Activated CD8-positive, alpha-beta memory T cell treated with anti-CD3 and anti-CD28 coated beads, Interleukin-2, amount 10 ng/mL, durations not matched to agents 7 days and 5 days (primary cell): ENCODE measurements around the gene CHKB. TPM values are rescaled to one million over a fixed set of nuclear protein-coding genes. Genes with fewer than 3 reads are reported as not detected.
"Not testable (repeated sequence)": the region's sequence is repeated elsewhere in the genome, so short reads cannot be mapped to it uniquely, and the experiment has no call there.

Experiments
- ATAC-seq: fragments of 150-1000 bp; cut with Tn5 transposase; one replicate; pipeline ENCODE4 v1.10.0; 2021; ENCODE audit warnings: moderate library complexity
- CTCF ChIA-PET: fragments of 350-600 bp; sonication (Branson Sonifier 250); formaldehyde crosslinking; loops from one replicate; lab custom pipeline; 2021; ENCODE audit warnings: antibody characterized with exemption; lab: Charles Lee
- DNase-seq: peaks from one replicate; pipeline ENCODE4 v3.0.0-alpha.2; 2020
- H3K27ac Mint-ChIP-seq: one replicate; pipeline ENCODE4 v1.8.0; 2021; ENCODE audit warnings: mild to moderate bottlenecking, mixed read lengths
- H3K27me3 Mint-ChIP-seq: one replicate; pipeline ENCODE4 v1.8.0; 2021; ENCODE audit warnings: mixed read lengths
- H3K36me3 Mint-ChIP-seq: one replicate; pipeline ENCODE4 v1.8.0; 2021; ENCODE audit warnings: mild to moderate bottlenecking, mixed read lengths
- H3K4me1 Mint-ChIP-seq: one replicate; pipeline ENCODE4 v1.8.0; 2021; ENCODE audit warnings: mixed read lengths
- H3K4me3 Mint-ChIP-seq: one replicate; pipeline ENCODE4 v1.8.0; 2021; ENCODE audit warnings: mild to moderate bottlenecking, moderate library complexity, mixed read lengths
- H3K9me3 Mint-ChIP-seq: one replicate; pipeline ENCODE4 v1.8.0; 2022; ENCODE audit warnings: low read depth, mixed read lengths
- total RNA-seq, 2 experiments: library from RNA; stranded (reverse); gene quantifications; one replicate each; pipeline ENCODE4 v1.2.3, GENCODE V29; 2021

The CHKB gene
- total RNA-seq, 2 experiments from 2014 or later = 97.2 to 118 TPM

DNA sequence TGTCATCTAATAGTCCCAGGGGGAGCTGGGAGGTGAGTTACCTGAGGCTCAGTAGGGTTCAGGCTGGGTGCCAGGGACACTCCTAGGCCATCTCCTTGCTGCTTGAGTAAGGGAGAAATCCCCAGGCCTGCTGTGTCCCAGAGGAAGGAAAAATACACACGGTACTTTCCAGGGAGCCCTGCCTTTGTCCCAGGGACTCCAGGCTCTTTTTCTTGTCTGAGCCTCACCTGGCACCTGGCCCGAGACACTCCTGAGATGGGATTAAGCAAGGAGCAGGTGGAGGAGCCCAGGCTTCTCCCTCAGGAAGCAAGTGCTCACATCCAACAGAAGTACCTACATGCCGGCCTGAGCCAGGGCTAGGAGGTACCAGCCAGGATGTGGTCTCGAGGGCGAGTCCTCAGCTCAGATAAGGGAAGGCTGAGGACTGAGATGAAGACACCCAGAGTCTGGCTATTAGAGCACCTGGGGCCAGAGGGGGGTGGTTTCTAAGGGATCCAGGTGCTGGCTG is 37.8 kb downstream of the CHKB start:
- peak; percentile 74 for DNase-seq
- H3K27me3 Mint-ChIP-seq = no peaks in the 10 kb centered on the region
- no peaks in the 10 kb centered on the region for H3K9me3 Mint-ChIP-seq
- peak overlapping the region; percentile 49 for H3K4me3 Mint-ChIP-seq
- peaks cover 7% of the 10 kb centered on the region for H3K36me3 Mint-ChIP-seq
- peaks cover 64% of the 10 kb centered on the region for H3K4me1 Mint-ChIP-seq
- peak overlapping the region; percentile 92 for H3K27ac Mint-ChIP-seq
- CTCF ChIA-PET = interaction anchor here (0.7 to 2.5 kb wide), 7 partner anchors 9 to 77 kb away, joined by 3 to 22 read pairs (median 12); partner anchors contain the start of genes SCO2, SYCE3 and TYMP
- no peak for ATAC-seq

GRCh38 chr22:50544078-50544745 is 38.4 kb downstream of the CHKB start:
- Mint-ChIP-seq H3K4me1 (peaks cover 65% of the 10 kb centered on the region), H3K4me3 (peak overlapping the region; percentile 49), H3K36me3 (peaks cover 7% of the 10 kb centered on the region), H3K9me3 (no peaks in the 10 kb centered on the region), H3K27ac (peak overlapping the region; percentile 92), H3K27me3 (no peaks in the 10 kb centered on the region)
- DNase-seq = peak; percentile 93
- ATAC-seq = peak; percentile 51
- CTCF ChIA-PET = interaction anchor here (1.6 to 2.5 kb wide), 6 partner anchors 12 to 77 kb away, joined by 6 to 22 read pairs (median 16); partner anchors contain the start of genes SCO2, SYCE3 and TYMP

GRCh38 chr22:50542416-50542927 is 40.2 kb downstream of the CHKB start:
- CTCF ChIA-PET = interaction anchor here (1.7 to 5.5 kb wide), 3 partner anchors 13 to 17 kb away, joined by 4 to 53 read pairs (median 6); partner anchors contain the start of genes SCO2 and TYMP
- Mint-ChIP-seq H3K4me1 (peaks cover 73% of the 10 kb centered on the region), H3K36me3 (peaks cover 15% of the 10 kb centered on the region), H3K27me3 (no peaks in the 10 kb centered on the region), H3K27ac (peak overlapping the region; percentile 98), H3K4me3 (no peak overlapping the region), H3K9me3 (no peaks in the 10 kb centered on the region)
- ATAC-seq = no peak
- peak; percentile 66 for DNase-seq

DNA sequence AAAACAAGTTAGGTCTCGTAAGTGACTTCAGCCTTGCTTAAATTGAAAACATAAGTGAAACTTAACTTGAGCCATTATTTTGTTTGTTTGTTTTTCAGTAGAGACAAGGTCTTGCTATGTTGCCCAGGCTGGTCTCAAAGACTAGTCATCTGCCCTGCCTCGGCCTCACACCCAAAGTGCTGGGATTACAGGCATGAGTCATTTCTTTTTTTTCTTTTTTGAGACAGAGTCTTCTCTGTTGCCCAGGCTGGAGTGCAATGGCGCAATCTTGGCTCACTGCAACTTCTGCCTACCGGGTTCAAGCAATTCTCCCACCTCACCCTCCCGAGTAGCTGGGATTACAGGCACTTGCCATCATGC is 41.0 kb downstream of the CHKB start:
- Mint-ChIP-seq H3K27ac (peak overlapping the region; percentile 98), H3K4me1 (peaks cover 74% of the 10 kb centered on the region), H3K36me3 (peaks cover 15% of the 10 kb centered on the region)
- DNase-seq (peak; percentile 76), ATAC-seq (peak; percentile 13)
- not testable (repeated sequence) for H3K4me3 Mint-ChIP-seq, H3K27me3 Mint-ChIP-seq, H3K9me3 Mint-ChIP-seq
- CTCF ChIA-PET = interaction anchor here (1.4 to 5.5 kb wide), 4 partner anchors 12 to 79 kb away, joined by 4 to 53 read pairs (median 19); partner anchors contain the start of genes SCO2, SYCE3 and TYMP

- H3K27me3 Mint-ChIP-seq = no peaks in the 10 kb centered on the region
- peaks cover 18% of the 10 kb centered on the region for H3K36me3 Mint-ChIP-seq
- no peak overlapping the region for H3K4me3 Mint-ChIP-seq
- no peaks in the 10 kb centered on the region for H3K9me3 Mint-ChIP-seq
- DNase-seq (no peak), ATAC-seq (no peak)
- peak overlapping the region; percentile 98 for H3K27ac Mint-ChIP-seq
- CTCF ChIA-PET = interaction anchor here (0.8 to 5.5 kb wide), 7 partner anchors 8 to 81 kb away, joined by 3 to 53 read pairs (median 18); partner anchors contain the start of genes SCO2, SYCE3 and TYMP
- H3K4me1 Mint-ChIP-seq = peaks cover 68% of the 10 kb centered on the region
Observed at GRCh38 chr22:50540381-50540780, 42.3 kb downstream of the CHKB start.

GRCh38 chr22:50537765-50538164 is 44.9 kb downstream of the CHKB start:
- peaks cover 18% of the 10 kb centered on the region for H3K36me3 Mint-ChIP-seq
- H3K27me3 Mint-ChIP-seq = no peaks in the 10 kb centered on the region
- no peaks in the 10 kb centered on the region for H3K9me3 Mint-ChIP-seq
- CTCF ChIA-PET = interaction anchor here (2.1 to 5.5 kb wide), 4 partner anchors 9 to 83 kb away, joined by 8 to 53 read pairs (median 31); partner anchors contain the start of genes SCO2, SYCE3 and TYMP
- ATAC-seq (no peak), DNase-seq (no peak)
- H3K27ac Mint-ChIP-seq = peak overlapping the region; percentile 98
- H3K4me1 Mint-ChIP-seq = peaks cover 74% of the 10 kb centered on the region
- H3K4me3 Mint-ChIP-seq = no peak overlapping the region

DNA sequence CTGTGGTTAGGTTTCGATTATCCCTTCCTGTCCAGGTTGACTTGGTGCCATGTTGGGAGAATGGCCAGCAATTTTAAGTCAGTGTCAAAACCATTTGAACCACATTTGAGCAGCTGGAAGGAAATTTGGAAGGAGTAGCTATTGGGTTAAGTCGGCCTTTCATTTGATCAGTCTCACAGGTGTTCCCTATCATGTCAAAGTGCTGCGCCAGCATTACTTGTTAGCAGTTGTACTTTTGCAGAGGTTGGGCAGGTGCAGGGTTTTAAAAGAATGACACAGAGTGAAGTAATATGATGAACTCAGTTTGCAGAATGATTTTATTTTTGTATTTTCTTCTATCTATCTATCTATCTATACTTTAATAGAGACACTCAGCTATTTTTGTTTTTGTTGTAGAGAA is 46.4 kb downstream of the CHKB start:
- H3K27me3 Mint-ChIP-seq = no peaks in the 10 kb centered on the region
- CTCF ChIA-PET = interaction anchor here (1.2 to 2.7 kb wide), 4 partner anchors 9 to 27 kb away, joined by 3 to 8 read pairs (median 6); partner anchors contain the start of genes KLHDC7B, SCO2 and SYCE3
- H3K4me1 Mint-ChIP-seq = peaks cover 61% of the 10 kb centered on the region
- no peak for ATAC-seq
- DNase-seq = no peak
- peaks cover 12% of the 10 kb centered on the region for H3K36me3 Mint-ChIP-seq
- H3K27ac Mint-ChIP-seq = peak overlapping the region; percentile 46
- H3K9me3 Mint-ChIP-seq = no peaks in the 10 kb centered on the region
- no peak overlapping the region for H3K4me3 Mint-ChIP-seq

GRCh38 chr22:50535113-50535512 is 47.5 kb downstream of the CHKB start:
- no peak overlapping the region for H3K27ac Mint-ChIP-seq
- peaks cover 11% of the 10 kb centered on the region for H3K36me3 Mint-ChIP-seq
- H3K4me3 Mint-ChIP-seq = no peak overlapping the region
- H3K4me1 Mint-ChIP-seq = peaks cover 52% of the 10 kb centered on the region
- ATAC-seq = no peak
- CTCF ChIA-PET = interaction anchor here (1.1 to 2.7 kb wide), 3 partner anchors 9 to 28 kb away, joined by 3 to 8 read pairs (median 8); partner anchors contain the start of genes SCO2 and SYCE3
- H3K9me3 Mint-ChIP-seq = no peaks in the 10 kb centered on the region
- no peaks in the 10 kb centered on the region for H3K27me3 Mint-ChIP-seq
- no peak for DNase-seq

GRCh38 chr22:50533856-50534711 is 48.6 kb downstream of the CHKB start:
- CTCF ChIA-PET = interaction anchor here (1.1 to 3.3 kb wide), 4 partner anchors 11 to 87 kb away, joined by 3 to 21 read pairs (median 6); partner anchors contain the start of genes KLHDC7B and SYCE3
- Mint-ChIP-seq H3K4me1 (peaks cover 45% of the 10 kb centered on the region), H3K4me3 (peak overlapping the region; percentile 27), H3K27ac (peak overlapping the region; percentile 100)
- not testable (repeated sequence) for H3K9me3 Mint-ChIP-seq, ATAC-seq, H3K36me3 Mint-ChIP-seq, DNase-seq, H3K27me3 Mint-ChIP-seq

DNA sequence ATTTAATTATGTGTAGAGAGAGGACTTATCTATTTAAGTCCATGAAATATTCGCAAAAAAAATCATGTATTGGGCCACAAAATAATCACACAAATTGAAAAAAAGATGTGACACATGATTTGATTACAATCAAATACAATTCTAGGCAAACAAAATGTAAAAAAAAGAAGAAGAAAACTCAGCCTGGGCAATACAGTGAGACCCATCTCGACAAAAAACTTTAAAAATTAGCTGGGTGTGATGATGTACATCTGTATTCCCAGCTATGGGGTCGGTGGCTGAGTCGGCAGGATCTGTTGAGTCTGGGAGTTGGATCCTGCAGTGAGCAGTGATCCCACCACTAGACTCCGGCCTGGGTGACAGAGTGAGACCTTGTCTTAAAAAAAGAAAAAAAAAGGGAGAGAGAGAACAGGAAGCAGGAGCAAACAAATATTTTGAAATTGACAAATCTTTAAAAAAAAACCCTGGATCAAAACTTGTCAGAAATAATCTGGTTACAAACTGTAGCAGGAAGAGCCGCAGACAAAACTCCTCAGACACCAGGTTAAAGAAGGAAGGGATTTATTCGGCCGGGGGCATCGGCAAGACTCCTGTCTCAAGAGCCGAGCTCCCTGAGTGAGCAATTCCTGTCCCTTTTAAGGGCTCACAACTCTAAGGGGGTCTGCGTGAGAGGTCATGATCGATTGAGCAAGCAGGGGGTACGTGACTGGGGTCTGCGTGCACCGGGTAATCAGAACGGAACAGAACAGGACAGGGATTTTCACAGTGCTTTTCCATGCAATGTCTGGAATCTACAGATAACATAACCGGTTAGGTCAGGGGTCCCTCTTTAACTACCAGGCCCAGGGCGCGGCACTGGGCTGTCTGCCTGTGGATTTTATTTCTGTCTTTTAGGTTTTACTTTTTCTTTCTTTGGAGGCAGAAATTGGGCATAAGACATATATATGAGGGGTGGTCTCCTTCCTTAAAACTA is 49.5 kb downstream of the CHKB start:
- Mint-ChIP-seq H3K4me1 (peaks cover 48% of the 10 kb centered on the region), H3K9me3 (no peaks in the 10 kb centered on the region), H3K27me3 (no peaks in the 10 kb centered on the region), H3K4me3 (peak overlapping the region; percentile 94), H3K27ac (peak overlapping the region; percentile 100), H3K36me3 (peaks cover 11% of the 10 kb centered on the region)
- ATAC-seq (no peak), DNase-seq (no peak)
- CTCF ChIA-PET = interaction anchor here (0.8 to 3.3 kb wide), 6 partner anchors 12 to 88 kb away, joined by 3 to 21 read pairs (median 8); partner anchors contain the start of genes KLHDC7B and SYCE3

DNA sequence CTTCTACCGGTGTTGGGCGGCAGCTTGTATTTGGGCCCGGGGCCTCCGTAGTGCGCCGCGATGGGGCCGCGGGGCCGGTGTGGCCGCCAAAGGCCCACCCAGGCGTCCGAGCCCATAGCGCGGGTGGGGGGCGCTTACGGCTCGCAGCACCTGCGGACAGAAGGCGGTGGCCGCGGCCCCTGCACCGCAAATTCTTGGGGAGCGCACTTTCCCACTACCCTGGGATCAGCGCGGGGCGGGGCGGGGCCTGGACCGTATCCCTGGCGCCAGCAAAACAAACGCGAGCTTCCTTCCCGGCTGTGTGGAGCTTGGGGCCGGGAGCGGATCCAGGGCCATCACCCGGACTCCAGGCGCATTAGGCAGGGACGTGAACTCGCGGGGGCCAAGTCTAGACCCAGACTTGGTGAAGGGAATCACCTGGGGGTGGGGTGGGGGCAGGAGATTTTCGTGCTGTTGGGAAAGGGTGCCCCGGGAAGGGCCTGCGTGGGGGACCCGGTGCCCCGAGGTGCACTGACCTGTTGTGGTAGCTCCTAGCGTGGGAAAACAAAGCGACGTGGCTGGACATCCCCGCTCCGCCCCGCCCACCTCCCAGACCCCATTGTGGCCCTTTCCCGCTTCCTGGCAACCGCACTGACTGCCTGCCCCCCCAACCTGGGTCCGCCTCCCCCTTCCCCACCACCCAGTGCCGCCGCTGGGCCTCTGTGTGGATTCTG is 50.5 kb downstream of the CHKB start:
- Mint-ChIP-seq H3K36me3 (peaks cover 13% of the 10 kb centered on the region), H3K9me3 (no peaks in the 10 kb centered on the region), H3K4me3 (peak overlapping the region; percentile 94), H3K27ac (peak overlapping the region; percentile 100), H3K27me3 (no peaks in the 10 kb centered on the region), H3K4me1 (peaks cover 51% of the 10 kb centered on the region)
- CTCF ChIA-PET = interaction anchor here (0.8 to 3.3 kb wide), 7 partner anchors 13 to 89 kb away, joined by 3 to 21 read pairs (median 5); partner anchors contain the start of genes KLHDC7B, LMF2, NCAPH2 and SYCE3
- DNase-seq (peak; percentile 59), ATAC-seq (no peak)
